ENCODE results near the gene PDPK1. TPM values are rescaled to one million over a fixed set of nuclear protein-coding genes. Genes with fewer than 3 reads are reported as not detected.
"Not testable (repeated sequence)": the region's sequence is repeated elsewhere in the genome, so short reads cannot be mapped to it uniquely, and the experiment has no call there.

The PDPK1 gene
- total and polyA plus RNA-seq, 4 donors: 12.1 to 28.1 (median 18.2) TPM

DNA sequence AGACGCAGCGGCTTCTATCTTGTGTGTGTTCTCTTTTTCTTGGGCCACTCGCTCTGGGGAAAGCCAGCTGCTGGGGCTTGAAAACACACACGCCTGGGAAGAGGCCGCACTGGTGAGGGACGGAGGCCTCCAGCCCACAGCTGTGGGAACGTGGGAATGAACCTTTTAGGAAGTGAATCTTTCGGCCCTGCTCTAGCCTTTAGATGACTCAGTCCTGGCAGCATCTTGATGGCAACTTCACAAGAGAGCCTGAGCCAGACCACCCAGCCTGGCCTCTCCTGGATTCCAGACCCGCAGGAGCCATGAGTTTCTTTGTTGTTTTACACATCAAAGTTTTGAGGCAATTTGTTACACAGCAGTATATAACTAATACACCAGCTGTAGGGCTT is 2.2 kb upstream of the PDPK1 start:
- H3K36me3 ChIP-seq (ENCODE audit: control insufficient read depth in 4 of 4, insufficient read depth in 3 of 4, low read depth in 1 of 4, low read length in 3 of 4): no peaks in the 10 kb centered on the region
- TF ChIP-seq, protein P1, sequence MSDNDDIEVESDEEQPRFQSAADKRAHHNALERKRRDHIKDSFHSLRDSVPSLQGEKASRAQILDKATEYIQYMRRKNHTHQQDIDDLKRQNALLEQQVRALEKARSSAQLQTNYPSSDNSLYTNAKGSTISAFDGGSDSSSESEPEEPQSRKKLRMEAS (IDR thresholded peaks at IDR 0.05): no peak
- no peak for TF ChIP-seq YY1 (IDR thresholded peaks at IDR 0.05)
- TF ChIP-seq JUND (IDR thresholded peaks at IDR 0.05): no peak
- no peak for TF ChIP-seq HNF4G (IDR thresholded peaks at IDR 0.05)
- TF ChIP-seq RXRA (IDR thresholded peaks at IDR 0.05): no peak
- TF ChIP-seq TAF1 (conservative IDR thresholded peaks at IDR 0.05): no peak
- no peak for TF ChIP-seq FOXA1 (IDR thresholded peaks at IDR 0.05)
- H3K4me1 ChIP-seq (ENCODE audit: control insufficient read depth in 4 of 4, insufficient read depth in 4 of 4, low read length in 3 of 4): peaks cover 16 to 45% (median 26%) of the 10 kb centered on the region in 4 donors
- H3K9ac ChIP-seq (ENCODE audit: low read depth in 1 of 2, low read length in 2 of 2): no peak overlapping the region
- no peak for DNase-seq (ENCODE audit: low spot score)
- H3K27me3 ChIP-seq (ENCODE audit: control insufficient read depth in 4 of 4, insufficient read depth in 4 of 4, low read length in 3 of 4): no peaks in the 10 kb centered on the region
- H3K4me3 ChIP-seq (ENCODE audit: low read depth in 1 of 3, low read length in 3 of 3): no peak overlapping the region
- H3K9me3 ChIP-seq (ENCODE audit: control insufficient read depth in 4 of 4, low read length in 3 of 4): no peaks in the 10 kb centered on the region
- no peak overlapping the region for H3K27ac ChIP-seq (ENCODE audit: low read depth in 1 of 2, low read length in 2 of 2)
- 84% methylated on average over 9 of the region's 9 CpGs for WGBS

DNA sequence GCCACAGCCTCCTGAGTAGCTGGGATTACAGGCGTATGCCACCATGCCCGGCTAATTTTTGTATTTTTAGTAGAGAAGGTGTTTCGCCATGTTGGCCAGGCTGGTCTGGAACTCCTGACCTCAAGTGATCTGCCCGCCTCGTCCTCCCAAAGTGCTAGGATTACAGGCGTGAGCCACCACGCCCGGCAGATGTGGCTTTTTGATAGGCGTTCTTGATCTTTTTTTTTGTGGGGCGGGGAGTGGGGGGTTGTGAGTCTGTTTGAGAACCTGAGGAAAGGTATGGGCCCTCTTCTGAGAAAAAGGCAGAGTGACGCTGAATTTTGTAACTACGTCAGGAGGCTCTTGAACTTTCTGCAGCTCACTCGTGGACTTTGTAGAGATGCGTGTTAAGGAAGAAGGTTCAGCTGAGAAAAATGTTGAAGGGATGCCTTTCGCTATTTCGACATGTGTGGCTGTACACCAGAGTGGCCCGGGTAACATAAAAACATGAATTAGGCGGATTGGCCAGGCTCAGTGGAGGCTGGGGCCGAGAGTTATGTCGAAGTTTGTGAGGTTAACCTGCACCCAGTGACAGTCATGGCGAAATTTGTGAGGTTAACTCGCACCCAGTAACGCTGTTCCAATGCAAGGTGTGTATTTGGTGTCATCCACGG is 1.5 kb downstream of the PDPK1 start:
- not testable (repeated sequence) for H3K4me3 ChIP-seq (ENCODE audit: low read depth in 1 of 3, low read length in 3 of 3); H3K36me3 ChIP-seq (ENCODE audit: control insufficient read depth in 4 of 4, insufficient read depth in 3 of 4, low read depth in 1 of 4, low read length in 3 of 4); H3K27ac ChIP-seq (ENCODE audit: low read depth in 1 of 2, low read length in 2 of 2); H3K27me3 ChIP-seq (ENCODE audit: control insufficient read depth in 4 of 4, insufficient read depth in 4 of 4, low read length in 3 of 4); DNase-seq (ENCODE audit: low spot score); H3K9ac ChIP-seq (ENCODE audit: low read depth in 1 of 2, low read length in 2 of 2); H3K9me3 ChIP-seq (ENCODE audit: control insufficient read depth in 4 of 4, low read length in 3 of 4)
- H3K4me1 ChIP-seq (ENCODE audit: control insufficient read depth in 4 of 4, insufficient read depth in 4 of 4, low read length in 3 of 4): peaks cover 10 to 44% (median 31%) of the 10 kb centered on the region in 4 donors
- 77% methylated on average over 24 of the region's 24 CpGs for WGBS

DNA sequence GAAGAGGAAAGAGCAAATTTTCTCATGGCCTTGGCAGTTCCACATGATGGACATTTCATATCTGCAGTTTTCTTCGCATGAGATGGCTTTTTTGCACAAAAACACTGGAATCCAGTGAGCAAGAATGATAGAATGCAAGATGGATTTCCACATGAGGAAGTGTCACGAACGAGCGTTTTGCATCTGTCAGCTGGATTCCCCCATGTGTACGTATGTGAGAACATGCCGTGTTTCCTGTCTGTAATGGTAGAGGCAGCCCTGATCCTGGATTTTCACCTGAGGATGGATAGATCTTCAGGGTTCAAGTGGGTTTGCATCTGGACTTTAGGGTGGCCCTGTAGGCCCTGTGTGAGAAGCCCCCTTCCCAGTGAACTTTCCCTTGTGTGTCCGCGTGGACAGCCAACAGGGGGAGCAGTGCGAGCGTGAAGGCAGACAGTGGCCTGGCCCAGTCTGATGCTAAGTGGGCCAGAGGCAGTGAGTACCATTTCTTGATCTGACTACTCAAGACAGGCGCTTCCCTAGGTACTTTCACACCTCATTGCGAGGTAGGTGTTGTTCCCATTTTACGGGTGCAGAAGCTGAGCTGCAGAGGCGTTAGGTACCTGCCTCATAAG is 2.1 kb downstream of the PDPK1 start:
- H3K9me3 ChIP-seq (ENCODE audit: control insufficient read depth in 4 of 4, low read length in 3 of 4); H3K9ac ChIP-seq (ENCODE audit: low read depth in 1 of 2, low read length in 2 of 2); H3K4me3 ChIP-seq (ENCODE audit: low read depth in 1 of 3, low read length in 3 of 3); H3K27me3 ChIP-seq (ENCODE audit: control insufficient read depth in 4 of 4, insufficient read depth in 4 of 4, low read length in 3 of 4); H3K36me3 ChIP-seq (ENCODE audit: control insufficient read depth in 4 of 4, insufficient read depth in 3 of 4, low read depth in 1 of 4, low read length in 3 of 4): not testable (repeated sequence)
- peak; percentile 52 to 66 for TF ChIP-seq RAD21 (IDR thresholded peaks at IDR 0.05)
- TF ChIP-seq, protein P2, sequence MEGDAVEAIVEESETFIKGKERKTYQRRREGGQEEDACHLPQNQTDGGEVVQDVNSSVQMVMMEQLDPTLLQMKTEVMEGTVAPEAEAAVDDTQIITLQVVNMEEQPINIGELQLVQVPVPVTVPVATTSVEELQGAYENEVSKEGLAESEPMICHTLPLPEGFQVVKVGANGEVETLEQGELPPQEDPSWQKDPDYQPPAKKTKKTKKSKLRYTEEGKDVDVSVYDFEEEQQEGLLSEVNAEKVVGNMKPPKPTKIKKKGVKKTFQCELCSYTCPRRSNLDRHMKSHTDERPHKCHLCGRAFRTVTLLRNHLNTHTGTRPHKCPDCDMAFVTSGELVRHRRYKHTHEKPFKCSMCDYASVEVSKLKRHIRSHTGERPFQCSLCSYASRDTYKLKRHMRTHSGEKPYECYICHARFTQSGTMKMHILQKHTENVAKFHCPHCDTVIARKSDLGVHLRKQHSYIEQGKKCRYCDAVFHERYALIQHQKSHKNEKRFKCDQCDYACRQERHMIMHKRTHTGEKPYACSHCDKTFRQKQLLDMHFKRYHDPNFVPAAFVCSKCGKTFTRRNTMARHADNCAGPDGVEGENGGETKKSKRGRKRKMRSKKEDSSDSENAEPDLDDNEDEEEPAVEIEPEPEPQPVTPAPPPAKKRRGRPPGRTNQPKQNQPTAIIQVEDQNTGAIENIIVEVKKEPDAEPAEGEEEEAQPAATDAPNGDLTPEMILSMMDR (IDR thresholded peaks at IDR 0.05; ENCODE audit: low read depth, low read length, missing input control): peak; percentile 11
- H3K27ac ChIP-seq (ENCODE audit: low read depth in 1 of 2, low read length in 2 of 2): peak overlapping the region in 1 of 2 donors; percentile 12
- DNase-seq (ENCODE audit: low spot score): peak; percentile 39
- WGBS: 44% methylated on average over 14 of the region's 14 CpGs
- H3K4me1 ChIP-seq (ENCODE audit: control insufficient read depth in 4 of 4, insufficient read depth in 4 of 4, low read length in 3 of 4): peaks cover 10 to 44% (median 31%) of the 10 kb centered on the region in 4 donors

DNA sequence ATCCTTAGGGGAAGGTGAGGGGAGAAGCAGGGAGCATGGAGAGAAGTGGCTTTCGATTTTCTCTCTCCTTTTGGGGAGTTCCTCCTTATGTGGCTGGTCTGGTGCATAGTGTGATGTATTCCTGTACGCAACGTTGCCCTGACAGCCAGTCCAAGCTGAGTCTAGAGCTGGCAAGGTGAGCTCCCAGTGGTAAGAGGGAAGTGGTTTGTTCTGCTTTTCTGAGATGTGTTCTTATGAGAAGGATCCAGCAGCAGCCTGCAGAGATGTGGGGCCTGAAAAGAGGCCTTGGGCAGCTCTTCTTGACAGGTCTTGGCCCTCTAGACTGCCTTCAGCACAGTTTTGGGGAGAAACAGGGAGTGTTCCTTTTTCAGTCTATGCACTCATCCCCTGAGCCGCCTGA is 3.1 kb downstream of the PDPK1 start:
- 50% methylated on average over 3 of the region's 4 CpGs for WGBS
- H3K36me3 ChIP-seq (ENCODE audit: control insufficient read depth in 4 of 4, insufficient read depth in 3 of 4, low read depth in 1 of 4, low read length in 3 of 4); H3K9ac ChIP-seq (ENCODE audit: low read depth in 1 of 2, low read length in 2 of 2); H3K9me3 ChIP-seq (ENCODE audit: control insufficient read depth in 4 of 4, low read length in 3 of 4); DNase-seq (ENCODE audit: low spot score); H3K27me3 ChIP-seq (ENCODE audit: control insufficient read depth in 4 of 4, insufficient read depth in 4 of 4, low read length in 3 of 4); H3K4me3 ChIP-seq (ENCODE audit: low read depth in 1 of 3, low read length in 3 of 3): not testable (repeated sequence)
- Histone ChIP-seq H3K4me1 (ENCODE audit: control insufficient read depth in 4 of 4, insufficient read depth in 4 of 4, low read length in 3 of 4) (peaks cover 10 to 44% (median 33%) of the 10 kb centered on the region in 4 donors), H3K27ac (ENCODE audit: low read depth in 1 of 2, low read length in 2 of 2) (peak overlapping the region; percentile 38 to 63)
